HUES48 (cell line): ENCODE results near the gene RNU11.
"Not testable (repeated sequence)": the region's sequence is repeated elsewhere in the genome, so short reads cannot be mapped to it uniquely, and the experiment has no call there.

Experiments
- H3K27ac ChIP-seq: one replicate; pipeline ENCODE4 v1.7.0; 2013; ENCODE audit warnings: low read depth, low read length, inconsistent platforms
- H3K27me3 ChIP-seq: 2 replicates; pipeline ENCODE4 v1.6.1; 2013; ENCODE audit warnings: mild to moderate bottlenecking, low read length; ENCODE audit not compliant: control insufficient read depth, insufficient read depth
- H3K36me3 ChIP-seq: 2 replicates; pipeline ENCODE4 v1.6.1; 2013; ENCODE audit warnings: low read length; ENCODE audit not compliant: control insufficient read depth, insufficient read depth
- H3K4me1 ChIP-seq: 2 replicates; pipeline ENCODE4 v1.6.1; 2013; ENCODE audit warnings: mild to moderate bottlenecking, low read length; ENCODE audit not compliant: control insufficient read depth, insufficient read depth
- H3K4me3 ChIP-seq: 2 replicates; pipeline ENCODE4 v1.5.1; 2013; ENCODE audit warnings: mild to moderate bottlenecking, low read depth, low read length
- H3K9ac ChIP-seq: 2 replicates; pipeline ENCODE4 v1.6.1; 2013; ENCODE audit warnings: mild to moderate bottlenecking, low read depth, low read length, moderate library complexity
- H3K9me3 ChIP-seq: 2 replicates; pipeline ENCODE4 v1.6.1; 2013; ENCODE audit warnings: low read length; ENCODE audit not compliant: control insufficient read depth, insufficient read depth

The RNU11 gene

DNA sequence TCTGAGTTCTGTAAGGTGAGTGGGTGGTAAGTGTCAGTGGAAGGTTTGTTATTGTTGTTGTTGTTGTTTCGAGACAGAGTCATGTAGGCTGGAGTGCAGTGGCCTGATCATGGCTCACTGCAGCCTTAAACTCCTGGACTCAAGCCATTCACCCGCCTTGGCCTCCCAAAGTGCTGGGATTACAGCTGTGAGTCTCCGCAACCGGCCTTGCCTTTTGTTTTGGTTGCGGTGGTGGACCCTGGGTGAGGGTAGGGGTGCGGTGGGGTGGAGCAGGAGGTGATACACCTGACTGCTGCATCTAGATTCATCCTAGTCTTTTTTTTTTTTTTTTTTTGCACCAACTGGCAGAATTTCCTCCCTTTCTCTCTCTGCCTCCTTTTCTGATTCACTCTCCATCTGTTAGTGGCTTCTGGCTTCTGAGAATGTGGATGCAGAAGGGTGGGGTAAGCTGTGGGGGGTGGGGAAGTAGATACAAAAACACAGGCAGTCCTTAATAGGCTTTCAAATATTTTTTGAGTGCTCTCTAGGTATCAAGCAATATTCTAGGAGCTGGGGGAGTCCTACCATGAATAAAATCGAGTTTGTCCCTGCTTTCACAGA lies 15.6 kb downstream of the RNU11 start:
- Histone ChIP-seq H3K9me3 (no peaks in the 10 kb centered on the region), H3K36me3 (no peaks in the 10 kb centered on the region), H3K4me1 (0 out of 2 replicates have a peak, but pooled peaks cover 5% of the 10 kb centered on the region), H3K27ac (no peak overlapping the region), H3K27me3 (no peaks in the 10 kb centered on the region), H3K9ac (no peak overlapping the region), H3K4me3 (no peak overlapping the region)

DNA sequence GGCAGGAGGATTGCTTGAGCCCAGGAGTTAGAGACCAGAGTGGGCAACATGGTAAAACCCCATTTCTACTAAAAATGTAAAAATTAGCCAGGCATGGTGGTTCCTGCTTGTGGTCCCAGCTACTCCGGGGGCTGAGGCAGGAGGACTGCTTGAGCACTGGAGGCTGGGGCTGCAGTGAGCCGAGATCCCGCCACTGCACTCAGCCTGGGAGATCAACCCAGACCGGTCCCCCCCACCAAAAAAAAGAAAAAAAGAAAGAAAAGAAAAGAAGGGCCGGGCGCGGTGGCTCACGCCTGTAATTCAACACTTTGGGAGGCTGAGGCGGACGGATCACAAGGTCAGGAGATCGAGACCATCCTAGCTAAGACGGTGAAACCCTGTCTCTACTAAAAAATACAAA lies 18.4 kb downstream of the RNU11 start:
- H3K36me3 ChIP-seq, result no peaks in the 10 kb centered on the region
- 0 out of 2 replicates have a peak, but pooled peaks cover 10% of the 10 kb centered on the region for H3K4me1 ChIP-seq
- H3K9ac ChIP-seq, result no peak overlapping the region
- no peaks in the 10 kb centered on the region for H3K9me3 ChIP-seq
- H3K27ac ChIP-seq, result no peak overlapping the region
- no peaks in the 10 kb centered on the region for H3K27me3 ChIP-seq
- H3K4me3 ChIP-seq, result no peak overlapping the region

DNA sequence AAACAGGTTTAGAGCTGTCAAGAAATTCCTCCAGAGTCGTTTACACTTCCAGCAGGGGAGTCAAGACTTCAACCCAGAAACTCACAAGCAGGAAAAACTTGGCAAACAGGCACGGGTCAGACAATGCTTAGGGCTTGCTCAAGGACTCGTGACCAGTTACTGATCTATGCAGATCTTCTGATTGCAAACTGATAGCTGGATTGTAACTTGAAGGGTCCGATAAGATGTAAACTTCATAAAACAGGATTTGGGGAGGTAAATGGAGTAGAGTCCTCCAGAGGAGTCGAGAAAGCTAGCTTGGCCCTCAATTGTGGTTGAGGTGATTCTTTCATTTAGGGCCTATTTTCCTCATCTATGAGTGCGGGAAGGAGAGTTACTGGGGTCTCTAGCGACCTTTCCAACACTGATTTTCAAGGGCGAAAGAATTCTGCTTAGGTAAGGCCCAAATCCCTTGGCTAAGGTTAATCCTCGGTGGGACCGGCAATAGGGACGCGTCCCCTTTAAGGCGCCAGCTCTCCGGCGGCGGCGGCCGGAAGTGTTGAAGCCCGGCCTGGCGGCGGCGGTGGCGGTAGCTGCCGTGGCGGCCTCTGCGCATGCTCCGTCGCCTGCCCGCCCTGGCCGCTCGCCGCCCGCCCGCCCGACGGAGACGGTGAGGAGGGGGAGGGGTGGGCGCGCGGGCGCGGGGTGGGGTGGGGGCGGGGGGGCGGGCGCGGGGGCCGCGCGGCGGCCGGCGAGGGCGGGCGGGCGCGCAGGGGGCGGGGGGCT lies 20.0 kb downstream of the RNU11 start, which contains the start of gene GMEB1:
Gene GMEB1 (plus strand): TSS at position 594 of the 765 bp plus-strand sequence. CDS start 14,829 bp downstream, outside the sequence.
- Histone ChIP-seq H3K4me1 (0 out of 2 replicates have a peak, but pooled peaks cover 10% of the 10 kb centered on the region), H3K27ac (peak within 1 kb of the TSS; percentile 97), H3K9ac (peak within 1 kb of the TSS; percentile 89), H3K27me3 (no peaks in the 10 kb centered on the region), H3K9me3 (no peaks in the 10 kb centered on the region), H3K4me3 (peak within 1 kb of the TSS; percentile 82), H3K36me3 (no peaks in the 10 kb centered on the region)

GRCh38 chr1:28668956-28669723 lies 20.7 kb downstream of the RNU11 start:
- no peaks in the 10 kb centered on the region for H3K9me3 ChIP-seq
- no peaks in the 10 kb centered on the region for H3K36me3 ChIP-seq
- 0 out of 2 replicates have a peak, but pooled peaks cover 6% of the 10 kb centered on the region for H3K4me1 ChIP-seq
- H3K27me3 ChIP-seq, result no peaks in the 10 kb centered on the region
- H3K4me3 ChIP-seq, result peak overlapping the region; percentile 82
- peak overlapping the region; percentile 95 for H3K27ac ChIP-seq
- H3K9ac ChIP-seq, result peak overlapping the region; percentile 89

- Histone ChIP-seq H3K9ac (no peak overlapping the region), H3K27ac (no peak overlapping the region), H3K9me3 (no peaks in the 10 kb centered on the region), H3K4me1 (0 out of 2 replicates have a peak, but pooled peaks cover 6% of the 10 kb centered on the region), H3K36me3 (no peaks in the 10 kb centered on the region), H3K27me3 (no peaks in the 10 kb centered on the region), H3K4me3 (no peak overlapping the region)
These were observed 22.9 kb downstream of the RNU11 start for GRCh38 chr1:28671254-28671780.

GRCh38 chr1:28672971-28673370 lies 24.6 kb downstream of the RNU11 start:
- not testable (repeated sequence) for H3K36me3 ChIP-seq, H3K4me1 ChIP-seq, H3K4me3 ChIP-seq, H3K27ac ChIP-seq, H3K9me3 ChIP-seq, H3K9ac ChIP-seq, H3K27me3 ChIP-seq

DNA sequence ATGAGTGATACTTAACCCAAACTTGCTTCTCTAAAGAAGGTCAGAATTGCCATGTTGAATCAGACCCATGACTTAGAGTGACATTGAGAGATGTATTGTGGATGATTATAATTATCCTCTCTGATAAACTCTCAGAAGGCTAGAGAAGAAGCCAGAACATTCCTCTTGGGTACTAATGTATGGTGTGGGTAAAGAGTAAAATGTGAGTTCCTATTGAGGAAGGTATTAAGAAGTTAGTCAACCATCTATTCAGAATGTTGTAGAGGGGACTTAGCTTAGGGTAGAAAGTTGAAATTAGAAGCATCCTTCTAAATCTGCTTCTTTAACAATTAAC lies 27.5 kb downstream of the RNU11 start:
- H3K27ac ChIP-seq, result no peak overlapping the region
- no peaks in the 10 kb centered on the region for H3K27me3 ChIP-seq
- no peak overlapping the region for H3K4me3 ChIP-seq
- no peak overlapping the region for H3K9ac ChIP-seq
- 0 out of 2 replicates have a peak, but pooled peaks cover under 1% of the 10 kb centered on the region for H3K36me3 ChIP-seq
- H3K4me1 ChIP-seq, result no peaks in the 10 kb centered on the region
- no peaks in the 10 kb centered on the region for H3K9me3 ChIP-seq

DNA sequence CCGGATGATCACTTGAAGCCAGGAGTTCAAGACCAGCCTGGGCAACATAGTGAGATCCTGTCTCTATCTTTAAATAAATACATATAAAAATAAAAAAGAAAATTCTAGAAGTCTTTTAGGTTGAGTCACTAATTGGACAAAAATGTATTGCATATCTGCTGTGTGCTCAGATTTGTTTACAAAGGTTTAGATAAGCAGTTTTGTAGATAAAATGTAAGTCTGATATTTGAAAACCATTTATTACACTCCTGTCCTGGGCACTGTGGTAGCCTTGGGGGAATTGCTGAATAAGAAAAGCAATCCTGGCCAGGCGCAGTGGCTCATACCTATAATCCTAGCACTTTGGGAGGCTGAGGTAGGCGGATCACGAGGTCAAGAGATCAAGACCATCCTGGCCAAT lies 31.8 kb downstream of the RNU11 start:
- Histone ChIP-seq H3K27ac (no peak overlapping the region), H3K4me1 (no peaks in the 10 kb centered on the region), H3K9me3 (no peaks in the 10 kb centered on the region), H3K9ac (no peak overlapping the region), H3K4me3 (no peak overlapping the region), H3K36me3 (peaks cover 28% of the 10 kb centered on the region), H3K27me3 (no peaks in the 10 kb centered on the region)

GRCh38 chr1:28682840-28683239 lies 34.4 kb downstream of the RNU11 start:
- Histone ChIP-seq H3K27ac (no peak overlapping the region), H3K9me3 (no peaks in the 10 kb centered on the region), H3K36me3 (peaks cover 40% of the 10 kb centered on the region), H3K27me3 (no peaks in the 10 kb centered on the region), H3K4me3 (no peak overlapping the region), H3K4me1 (no peaks in the 10 kb centered on the region), H3K9ac (no peak overlapping the region)

DNA sequence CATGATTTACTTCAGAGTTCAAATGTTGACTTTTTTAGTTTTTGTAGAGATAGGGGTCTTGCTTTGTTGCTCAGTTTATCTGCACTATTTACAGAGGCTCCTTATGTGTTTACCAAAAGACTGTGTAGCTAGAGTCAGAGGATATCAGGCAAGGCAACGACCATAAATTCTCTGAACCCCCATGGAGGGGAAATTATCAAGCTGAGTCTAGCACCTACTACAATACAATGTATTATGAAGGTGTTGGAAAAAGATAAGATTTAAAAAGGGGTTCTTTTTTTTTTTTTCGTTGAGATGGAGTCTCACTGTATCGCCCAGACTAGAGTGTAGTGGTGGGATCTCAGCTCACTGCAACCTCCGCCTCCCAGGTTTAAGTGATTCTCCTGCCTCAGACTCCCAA lies 36.5 kb downstream of the RNU11 start:
- Histone ChIP-seq H3K9me3 (no peaks in the 10 kb centered on the region), H3K4me3 (no peak overlapping the region), H3K9ac (no peak overlapping the region), H3K27me3 (no peaks in the 10 kb centered on the region), H3K36me3 (peaks cover 40% of the 10 kb centered on the region), H3K4me1 (no peaks in the 10 kb centered on the region), H3K27ac (no peak overlapping the region)
